IPS-18a (cell line): Measurements from ENCODE around the gene IMMP2L.
"Not testable (repeated sequence)": the region's sequence is repeated elsewhere in the genome, so short reads cannot be mapped to it uniquely, and the experiment has no call there.

Experiments
- H3K27ac ChIP-seq: one replicate; pipeline ENCODE4 v1.5.1; 2013; ENCODE audit warnings: low read length
- H3K27me3 ChIP-seq: one replicate; pipeline ENCODE4 v1.6.1; 2013; ENCODE audit warnings: mild to moderate bottlenecking, low read length; ENCODE audit not compliant: control insufficient read depth, insufficient read depth
- H3K36me3 ChIP-seq: one replicate; pipeline ENCODE4 v1.6.1; 2013; ENCODE audit warnings: low read depth, low read length; ENCODE audit not compliant: control insufficient read depth
- H3K4me1 ChIP-seq: one replicate; pipeline ENCODE4 v1.6.1; 2013; ENCODE audit warnings: low read depth, low read length; ENCODE audit not compliant: control insufficient read depth
- H3K4me3 ChIP-seq: one replicate; pipeline ENCODE4 v1.5.1; 2013; ENCODE audit warnings: low read length
- H3K9ac ChIP-seq: one replicate; pipeline ENCODE4 v1.6.1; 2013; ENCODE audit warnings: mild to moderate bottlenecking, low read length, moderate library complexity
- H3K9me3 ChIP-seq: one replicate; pipeline ENCODE4 v1.6.1; 2013; ENCODE audit warnings: low read depth, low read length; ENCODE audit not compliant: control insufficient read depth

Gene IMMP2L

GRCh38 chr7:111356941-111357340 is 205.4 kb downstream of the IMMP2L start:
- H3K4me1 ChIP-seq, result no peaks in the 10 kb centered on the region
- H3K36me3 ChIP-seq, result no peaks in the 10 kb centered on the region
- no peaks in the 10 kb centered on the region for H3K9me3 ChIP-seq
- H3K27me3 ChIP-seq, result no peaks in the 10 kb centered on the region
- no peak overlapping the region for H3K9ac ChIP-seq
- H3K4me3 ChIP-seq, result no peak overlapping the region
- H3K27ac ChIP-seq, result no peak overlapping the region

DNA sequence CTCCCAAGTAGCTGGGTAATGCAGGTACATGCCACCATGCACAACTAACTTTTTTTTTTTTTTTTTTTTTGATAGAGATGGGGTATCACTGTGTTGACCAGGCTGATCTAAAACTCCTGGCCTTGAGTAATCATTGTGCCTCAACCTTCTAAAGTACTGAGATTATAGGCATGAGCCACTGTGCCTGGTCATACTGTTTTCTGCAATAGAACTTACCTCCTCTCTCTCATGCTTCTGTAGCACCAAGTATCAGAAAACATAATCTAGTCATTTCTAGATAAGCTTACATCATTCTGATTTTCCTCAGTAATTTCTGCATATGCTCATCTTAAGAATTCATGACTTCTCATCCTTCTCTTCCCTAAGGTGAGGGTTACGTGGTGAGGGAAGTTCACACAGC is 210.0 kb downstream of the IMMP2L start:
- H3K4me3 ChIP-seq, result no peak overlapping the region
- H3K4me1 ChIP-seq, result no peaks in the 10 kb centered on the region
- no peak overlapping the region for H3K9ac ChIP-seq
- no peaks in the 10 kb centered on the region for H3K27me3 ChIP-seq
- H3K9me3 ChIP-seq, result no peaks in the 10 kb centered on the region
- H3K36me3 ChIP-seq, result no peaks in the 10 kb centered on the region
- no peak overlapping the region for H3K27ac ChIP-seq

DNA sequence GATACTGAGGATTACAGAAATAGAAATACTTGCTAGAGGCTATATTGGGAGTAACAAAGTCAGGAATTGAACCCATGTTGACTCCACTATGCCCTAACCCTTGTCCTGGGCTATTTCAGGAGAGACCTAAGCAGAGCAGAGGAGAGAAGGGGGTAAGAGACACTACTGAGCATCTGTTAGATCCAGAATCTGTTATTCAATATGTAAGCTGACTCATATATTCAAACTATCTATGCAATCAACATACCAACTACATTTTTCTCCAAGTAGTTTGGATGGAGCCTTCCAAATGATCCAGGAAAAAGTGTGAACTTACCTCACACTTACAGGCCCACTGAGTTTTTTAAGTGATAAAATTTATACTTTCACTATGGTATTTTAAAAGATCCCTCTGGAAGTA is 216.1 kb downstream of the IMMP2L start:
- Histone ChIP-seq H3K27ac (no peak overlapping the region), H3K36me3 (no peaks in the 10 kb centered on the region), H3K27me3 (no peaks in the 10 kb centered on the region), H3K9me3 (peaks cover 12% of the 10 kb centered on the region), H3K4me1 (no peaks in the 10 kb centered on the region), H3K4me3 (no peak overlapping the region), H3K9ac (no peak overlapping the region)

GRCh38 chr7:111343017-111343416 is 219.3 kb downstream of the IMMP2L start:
- Histone ChIP-seq H3K4me3 (no peak overlapping the region), H3K27ac (no peak overlapping the region), H3K9ac (no peak overlapping the region), H3K36me3 (no peaks in the 10 kb centered on the region), H3K9me3 (peaks cover 12% of the 10 kb centered on the region), H3K4me1 (no peaks in the 10 kb centered on the region), H3K27me3 (no peaks in the 10 kb centered on the region)

DNA sequence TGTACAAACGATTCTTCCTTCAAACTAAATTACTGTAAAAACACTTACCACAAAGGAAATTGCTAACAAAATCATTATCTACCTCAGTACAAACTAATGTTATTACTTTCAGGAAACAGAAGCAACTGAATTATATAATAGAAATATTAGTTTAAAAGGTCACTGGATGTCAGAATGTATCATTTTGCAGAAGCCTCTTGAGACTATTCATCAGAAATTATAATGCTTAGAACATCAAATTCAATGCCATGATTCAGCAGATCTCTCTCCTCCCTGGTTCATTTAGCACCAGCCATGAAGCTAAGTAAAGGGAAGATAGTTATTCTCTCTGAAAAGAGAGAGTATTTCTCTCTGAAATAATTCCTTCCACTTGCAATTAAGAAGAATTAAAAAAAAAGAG is 223.3 kb downstream of the IMMP2L start:
- H3K4me3 ChIP-seq, result no peak overlapping the region
- no peak overlapping the region for H3K9ac ChIP-seq
- H3K9me3 ChIP-seq, result peaks cover 9% of the 10 kb centered on the region
- H3K27ac ChIP-seq, result no peak overlapping the region
- no peaks in the 10 kb centered on the region for H3K36me3 ChIP-seq
- H3K27me3 ChIP-seq, result no peaks in the 10 kb centered on the region
- no peaks in the 10 kb centered on the region for H3K4me1 ChIP-seq

GRCh38 chr7:111333010-111333409 is 229.3 kb downstream of the IMMP2L start:
- H3K27ac ChIP-seq, result no peak overlapping the region
- H3K27me3 ChIP-seq, result no peaks in the 10 kb centered on the region
- no peak overlapping the region for H3K9ac ChIP-seq
- H3K4me1 ChIP-seq, result no peaks in the 10 kb centered on the region
- no peak overlapping the region for H3K4me3 ChIP-seq
- H3K36me3 ChIP-seq, result no peaks in the 10 kb centered on the region
- H3K9me3 ChIP-seq, result no peaks in the 10 kb centered on the region

DNA sequence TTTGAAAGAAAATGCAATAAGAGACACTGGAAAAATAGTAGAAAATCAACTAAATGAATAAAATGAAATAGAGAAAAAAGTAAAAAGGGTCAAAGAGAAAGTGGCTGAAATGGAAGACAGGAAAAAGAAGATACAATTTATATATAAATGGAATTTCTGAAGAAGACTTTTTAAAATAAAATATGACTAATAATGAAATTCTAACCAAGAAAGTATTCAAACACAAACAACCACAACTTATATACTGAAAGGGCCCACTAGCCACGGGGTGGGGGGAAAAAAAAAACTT is 232.1 kb downstream of the IMMP2L start:
- no peaks in the 10 kb centered on the region for H3K27me3 ChIP-seq
- H3K9me3 ChIP-seq, result no peaks in the 10 kb centered on the region
- no peaks in the 10 kb centered on the region for H3K36me3 ChIP-seq
- H3K4me3 ChIP-seq, result no peak overlapping the region
- H3K4me1 ChIP-seq, result no peaks in the 10 kb centered on the region
- no peak overlapping the region for H3K27ac ChIP-seq
- H3K9ac ChIP-seq, result no peak overlapping the region

GRCh38 chr7:111329367-111330234 is 232.7 kb downstream of the IMMP2L start:
- H3K4me3 ChIP-seq, result no peak overlapping the region
- H3K9ac ChIP-seq, result no peak overlapping the region
- no peak overlapping the region for H3K27ac ChIP-seq
- H3K36me3 ChIP-seq, result no peaks in the 10 kb centered on the region
- no peaks in the 10 kb centered on the region for H3K9me3 ChIP-seq
- H3K27me3 ChIP-seq, result no peaks in the 10 kb centered on the region
- no peaks in the 10 kb centered on the region for H3K4me1 ChIP-seq

GRCh38 chr7:111328487-111328886 is 233.8 kb downstream of the IMMP2L start:
- Histone ChIP-seq H3K9ac (no peak overlapping the region), H3K27me3 (no peaks in the 10 kb centered on the region), H3K36me3 (no peaks in the 10 kb centered on the region), H3K27ac (no peak overlapping the region), H3K4me3 (no peak overlapping the region), H3K4me1 (no peaks in the 10 kb centered on the region), H3K9me3 (no peaks in the 10 kb centered on the region)

- H3K9me3 ChIP-seq, result no peaks in the 10 kb centered on the region
- H3K4me3 ChIP-seq, result no peak overlapping the region
- no peaks in the 10 kb centered on the region for H3K36me3 ChIP-seq
- no peaks in the 10 kb centered on the region for H3K27me3 ChIP-seq
- no peak overlapping the region for H3K27ac ChIP-seq
- H3K4me1 ChIP-seq, result no peaks in the 10 kb centered on the region
- H3K9ac ChIP-seq, result no peak overlapping the region
These were observed 237.5 kb downstream of the IMMP2L start for GRCh38 chr7:111324776-111325175.

DNA sequence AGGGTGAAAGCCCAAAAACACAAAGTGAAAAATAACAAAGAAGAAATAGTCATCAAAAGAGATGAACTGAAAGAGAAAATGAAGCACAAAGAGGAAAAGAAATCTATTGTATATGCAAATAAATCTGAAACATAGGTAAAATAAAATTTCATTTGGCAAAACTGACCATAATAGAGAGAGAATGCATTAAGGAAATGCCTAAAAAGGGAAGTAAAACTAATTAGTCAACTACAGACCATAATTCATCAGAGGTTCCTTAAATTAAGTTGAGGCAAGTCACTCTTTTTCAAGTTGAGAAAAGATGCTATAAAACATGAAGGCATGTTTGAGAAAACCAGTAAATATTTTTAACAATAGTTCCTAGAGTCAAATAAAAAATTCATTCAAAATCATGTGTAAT is 238.1 kb downstream of the IMMP2L start:
- H3K27ac ChIP-seq, result no peak overlapping the region
- no peaks in the 10 kb centered on the region for H3K27me3 ChIP-seq
- no peaks in the 10 kb centered on the region for H3K36me3 ChIP-seq
- H3K9ac ChIP-seq, result no peak overlapping the region
- no peak overlapping the region for H3K4me3 ChIP-seq
- H3K9me3 ChIP-seq, result no peaks in the 10 kb centered on the region
- no peaks in the 10 kb centered on the region for H3K4me1 ChIP-seq

DNA sequence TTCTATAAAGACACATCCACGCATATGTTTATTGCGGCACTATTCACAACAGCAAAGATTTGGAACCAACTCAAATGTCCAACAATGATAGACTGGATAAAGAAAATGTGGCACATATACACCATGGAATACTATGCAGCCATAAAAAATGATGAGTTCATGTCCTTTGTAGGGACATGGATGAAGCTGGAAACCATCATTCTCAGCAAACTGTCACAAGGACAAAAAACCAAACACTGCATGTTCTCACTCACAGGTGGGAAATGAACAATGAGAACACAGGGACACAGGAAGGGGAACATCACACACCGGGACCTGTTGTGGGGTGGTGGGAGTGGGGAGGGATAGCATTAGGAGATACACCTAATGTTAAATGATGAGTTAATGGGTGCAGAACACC is 238.6 kb downstream of the IMMP2L start:
- not testable (repeated sequence) for H3K4me1 ChIP-seq, H3K27me3 ChIP-seq, H3K36me3 ChIP-seq, H3K9ac ChIP-seq, H3K27ac ChIP-seq, H3K4me3 ChIP-seq, H3K9me3 ChIP-seq
